Measurements from ENCODE around the gene NAA11.

Gene NAA11

GRCh38 chr4:79334783-79335182 is 8.9 kb upstream of the NAA11 start:
- H3K4me3 ChIP-seq (ENCODE audit: low read depth, low read length), result no peak overlapping the region
- TF ChIP-seq, protein P1, sequence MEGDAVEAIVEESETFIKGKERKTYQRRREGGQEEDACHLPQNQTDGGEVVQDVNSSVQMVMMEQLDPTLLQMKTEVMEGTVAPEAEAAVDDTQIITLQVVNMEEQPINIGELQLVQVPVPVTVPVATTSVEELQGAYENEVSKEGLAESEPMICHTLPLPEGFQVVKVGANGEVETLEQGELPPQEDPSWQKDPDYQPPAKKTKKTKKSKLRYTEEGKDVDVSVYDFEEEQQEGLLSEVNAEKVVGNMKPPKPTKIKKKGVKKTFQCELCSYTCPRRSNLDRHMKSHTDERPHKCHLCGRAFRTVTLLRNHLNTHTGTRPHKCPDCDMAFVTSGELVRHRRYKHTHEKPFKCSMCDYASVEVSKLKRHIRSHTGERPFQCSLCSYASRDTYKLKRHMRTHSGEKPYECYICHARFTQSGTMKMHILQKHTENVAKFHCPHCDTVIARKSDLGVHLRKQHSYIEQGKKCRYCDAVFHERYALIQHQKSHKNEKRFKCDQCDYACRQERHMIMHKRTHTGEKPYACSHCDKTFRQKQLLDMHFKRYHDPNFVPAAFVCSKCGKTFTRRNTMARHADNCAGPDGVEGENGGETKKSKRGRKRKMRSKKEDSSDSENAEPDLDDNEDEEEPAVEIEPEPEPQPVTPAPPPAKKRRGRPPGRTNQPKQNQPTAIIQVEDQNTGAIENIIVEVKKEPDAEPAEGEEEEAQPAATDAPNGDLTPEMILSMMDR (IDR thresholded peaks at IDR 0.05; ENCODE audit: low read depth, low read length), result no peak

DNA sequence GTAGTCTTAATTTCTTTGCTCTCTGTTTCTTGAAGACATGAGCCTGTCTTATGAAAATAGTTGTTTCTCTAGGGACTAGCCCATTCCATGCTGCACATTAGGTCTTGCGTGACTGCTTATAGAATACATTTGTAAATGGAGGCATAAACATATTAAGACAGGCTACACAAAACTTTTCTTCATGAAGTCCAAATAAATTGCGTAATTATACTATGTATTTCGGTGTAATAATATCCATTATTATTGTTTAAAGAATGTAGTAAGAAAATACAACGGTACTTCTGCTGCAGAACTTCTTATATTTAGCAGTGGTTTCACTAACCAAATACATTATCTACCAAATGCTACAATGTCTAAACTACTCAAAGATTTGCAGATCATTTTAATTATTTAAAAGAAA is 8.5 kb upstream of the NAA11 start:
- H3K4me3 ChIP-seq (ENCODE audit: low read depth, low read length), result no peak overlapping the region
- TF ChIP-seq, protein P1 (IDR thresholded peaks at IDR 0.05; ENCODE audit: low read depth, low read length), result no peak

GRCh38 chr4:79331126-79331876 is 5.4 kb upstream of the NAA11 start:
- no peak overlapping the region for H3K4me3 ChIP-seq (ENCODE audit: low read depth, low read length)
- TF ChIP-seq, protein P1 (IDR thresholded peaks at IDR 0.05; ENCODE audit: low read depth, low read length), result no peak

GRCh38 chr4:79330720-79331119 is 4.9 kb upstream of the NAA11 start:
- no peak overlapping the region for H3K4me3 ChIP-seq (ENCODE audit: low read depth, low read length)
- TF ChIP-seq, protein P1 (IDR thresholded peaks at IDR 0.05; ENCODE audit: low read depth, low read length), result no peak

DNA sequence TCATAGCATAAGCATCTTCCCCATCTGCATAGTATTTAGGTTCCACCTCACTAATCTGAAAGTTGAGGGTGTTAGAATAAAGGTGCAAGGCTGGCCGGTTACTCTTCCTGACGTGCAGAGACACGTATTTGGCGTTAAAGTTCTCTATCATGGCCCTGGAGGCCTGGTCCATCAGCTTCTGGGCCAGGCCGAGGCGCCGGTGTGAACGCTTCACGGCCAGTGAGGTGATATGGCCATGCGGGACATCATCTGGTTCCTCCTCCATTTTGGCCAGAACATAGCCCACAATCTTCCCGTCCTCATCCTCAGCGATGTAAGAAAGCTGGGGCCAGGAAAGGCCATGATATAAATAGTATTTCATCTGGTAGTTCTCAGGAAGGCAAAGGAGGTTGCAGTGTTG is 425 bp downstream of the NAA11 start:
- no peak overlapping the region for H3K4me3 ChIP-seq (ENCODE audit: low read depth, low read length)
- TF ChIP-seq, protein P1 (IDR thresholded peaks at IDR 0.05; ENCODE audit: low read depth, low read length), result no peak

DNA sequence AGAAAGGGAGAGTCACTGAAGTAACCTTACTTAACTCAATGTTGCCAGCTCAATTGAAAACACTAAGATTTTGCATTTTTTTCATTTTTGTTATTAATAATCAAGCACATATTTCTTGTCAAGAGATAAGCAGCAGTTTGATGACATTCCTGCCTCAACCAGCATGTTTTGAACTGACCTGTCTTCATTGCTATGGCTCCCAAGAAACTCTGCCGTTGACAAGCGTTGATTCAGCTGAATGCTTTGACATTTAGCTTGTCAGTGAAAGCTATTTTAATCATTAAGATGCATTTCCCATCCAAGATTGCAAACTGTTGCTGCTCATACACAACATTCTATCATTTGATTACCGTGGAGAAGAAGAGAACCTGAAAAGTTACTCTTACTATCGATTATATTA is 5.9 kb downstream of the NAA11 start:
- TF ChIP-seq, protein P1 (IDR thresholded peaks at IDR 0.05; ENCODE audit: low read depth, low read length), result no peak
- no peak overlapping the region for H3K4me3 ChIP-seq (ENCODE audit: low read depth, low read length)

- H3K4me3 ChIP-seq (ENCODE audit: low read depth, low read length), result no peak overlapping the region
- TF ChIP-seq, protein P1 (IDR thresholded peaks at IDR 0.05; ENCODE audit: low read depth, low read length), result no peak
Observed at GRCh38 chr4:79317711-79318110, 8.2 kb downstream of the NAA11 start.
